Endothelial cell of umbilical vein (primary cell): ENCODE data around the gene KPNA1.

Experiments used
- JUN ChIP-seq: IDR thresholded peaks from 2 replicates; pipeline ENCODE4 v1.6.1; 2011; ENCODE audit warnings: borderline replicate concordance, low read depth; ENCODE audit not compliant: insufficient read length, insufficient read depth
- TF ChIP-seq, protein P1 (sequence below), 2 donors: IDR thresholded peaks; 1 replicate in 1 of 2; 2 replicates in 1 of 2; pipeline ENCODE4 v1.5.1; 2011; ENCODE audit warnings: low read length in 2 of 2, mild to moderate bottlenecking in 2 of 2, moderate library complexity in 2 of 2, control low read depth in 1 of 2, inconsistent platforms in 1 of 2, low read depth in 1 of 2; ENCODE audit not compliant: insufficient read depth in 1 of 2; ENCODE audit errors: extremely low read depth in 1 of 2

DNA sequence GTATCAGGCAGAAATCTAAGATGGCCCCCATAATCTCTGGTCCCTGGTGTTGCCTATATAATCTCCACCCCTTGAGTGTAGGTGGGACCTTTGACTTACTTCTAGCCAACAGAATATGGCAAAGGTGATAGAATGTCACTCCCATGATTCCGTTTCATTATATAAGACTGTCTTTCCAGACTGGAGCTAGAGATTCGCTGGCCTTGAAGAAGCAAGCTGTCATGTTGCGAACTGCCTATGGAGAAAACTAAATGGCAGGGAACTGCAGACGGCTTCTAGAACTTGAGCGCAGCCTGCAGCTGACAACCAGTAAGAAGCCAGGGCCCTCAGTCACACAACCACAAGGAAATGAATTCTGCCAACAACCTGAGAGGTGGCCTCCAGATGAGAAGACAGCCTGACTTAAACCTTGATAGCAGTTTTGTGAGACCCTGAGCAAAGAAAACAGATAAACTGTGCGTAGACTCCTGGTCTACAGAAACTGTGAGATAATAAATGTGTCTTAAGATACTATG, 2.2 kb upstream of the KPNA1 start:
- TF ChIP-seq JUN: no peak
- TF ChIP-seq, protein P1, sequence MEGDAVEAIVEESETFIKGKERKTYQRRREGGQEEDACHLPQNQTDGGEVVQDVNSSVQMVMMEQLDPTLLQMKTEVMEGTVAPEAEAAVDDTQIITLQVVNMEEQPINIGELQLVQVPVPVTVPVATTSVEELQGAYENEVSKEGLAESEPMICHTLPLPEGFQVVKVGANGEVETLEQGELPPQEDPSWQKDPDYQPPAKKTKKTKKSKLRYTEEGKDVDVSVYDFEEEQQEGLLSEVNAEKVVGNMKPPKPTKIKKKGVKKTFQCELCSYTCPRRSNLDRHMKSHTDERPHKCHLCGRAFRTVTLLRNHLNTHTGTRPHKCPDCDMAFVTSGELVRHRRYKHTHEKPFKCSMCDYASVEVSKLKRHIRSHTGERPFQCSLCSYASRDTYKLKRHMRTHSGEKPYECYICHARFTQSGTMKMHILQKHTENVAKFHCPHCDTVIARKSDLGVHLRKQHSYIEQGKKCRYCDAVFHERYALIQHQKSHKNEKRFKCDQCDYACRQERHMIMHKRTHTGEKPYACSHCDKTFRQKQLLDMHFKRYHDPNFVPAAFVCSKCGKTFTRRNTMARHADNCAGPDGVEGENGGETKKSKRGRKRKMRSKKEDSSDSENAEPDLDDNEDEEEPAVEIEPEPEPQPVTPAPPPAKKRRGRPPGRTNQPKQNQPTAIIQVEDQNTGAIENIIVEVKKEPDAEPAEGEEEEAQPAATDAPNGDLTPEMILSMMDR (IDR thresholded peaks at IDR 0.05; ENCODE audit: extremely low read depth in 1 of 2, insufficient read depth in 1 of 2, low read depth in 1 of 2, low read length in 2 of 2): no peak
